Astrocyte (in vitro differentiated cells and primary cell): ENCODE results near the gene BCL7A. TPM values are rescaled to one million over a fixed set of nuclear protein-coding genes. Genes with fewer than 3 reads are reported as not detected.
A peak's percentile ranks its signal among the peaks of the same experiment; 100 is the strongest.

Experiments used
- DNase-seq: peaks from one replicate; pipeline ENCODE4 v3.0.0-alpha.2; 2010; ENCODE audit warnings: low read depth
- FAIRE-seq: peaks from 2 replicates; lab custom pipeline; 2011; peaks lifted over from hg19 to GRCh38; lab: Jason Lieb, UNC
- H2AFZ ChIP-seq: 2 replicates; pipeline ENCODE4 v1.6.0; 2012; ENCODE audit warnings: low read depth, low read length, inconsistent platforms
- H3K27ac ChIP-seq: 2 replicates; pipeline ENCODE4 v1.5.1; 2011; ENCODE audit warnings: low read depth, low read length, inconsistent platforms
- H3K27me3 ChIP-seq: 2 replicates; pipeline ENCODE4 v1.6.0; 2011; ENCODE audit warnings: low read length, inconsistent platforms; ENCODE audit not compliant: insufficient read depth
- H3K36me3 ChIP-seq: 2 replicates; pipeline ENCODE4 v1.5.1; 2011; ENCODE audit warnings: low read length, inconsistent platforms; ENCODE audit not compliant: insufficient read depth
- H3K4me1 ChIP-seq: 2 replicates; pipeline ENCODE4 v1.5.1; 2011; ENCODE audit warnings: low read length, inconsistent platforms; ENCODE audit not compliant: insufficient read depth
- H3K4me2 ChIP-seq: 2 replicates; pipeline ENCODE4 v1.6.0; 2012; ENCODE audit warnings: low read length, inconsistent platforms
- H3K4me3 ChIP-seq: 2 replicates; pipeline ENCODE4 v1.5.1; 2011; ENCODE audit warnings: low read depth, mild to moderate bottlenecking, low read length, inconsistent platforms; ENCODE audit not compliant: insufficient read depth
- H3K79me2 ChIP-seq: 2 replicates; pipeline ENCODE4 v1.6.0; 2012; ENCODE audit warnings: mild to moderate bottlenecking, low read length, inconsistent platforms; ENCODE audit not compliant: insufficient read depth
- H3K9ac ChIP-seq: 2 replicates; pipeline ENCODE4 v1.6.0; 2012; ENCODE audit warnings: mild to moderate bottlenecking, low read length, inconsistent platforms
- H3K9me3 ChIP-seq: 2 replicates; pipeline ENCODE4 v1.5.1; 2012; ENCODE audit warnings: low read depth, mild to moderate bottlenecking, low read length, inconsistent platforms; ENCODE audit not compliant: insufficient read depth
- H4K20me1 ChIP-seq: 2 replicates; pipeline ENCODE4 v1.6.0; 2012; ENCODE audit warnings: low read length, inconsistent platforms; ENCODE audit not compliant: insufficient read depth
- H3K27ac Mint-ChIP-seq: one replicate; pipeline ENCODE4 v1.8.0; 2021; ENCODE audit warnings: mild to moderate bottlenecking, mixed read lengths; ENCODE audit not compliant: unreplicated experiment
- H3K27me3 Mint-ChIP-seq: one replicate; pipeline ENCODE4 v1.8.0; 2021; ENCODE audit warnings: low read depth, mixed read lengths; ENCODE audit not compliant: unreplicated experiment
- H3K36me3 Mint-ChIP-seq: one replicate; pipeline ENCODE4 v1.8.0; 2021; ENCODE audit warnings: low read depth, mixed read lengths; ENCODE audit not compliant: unreplicated experiment
- H3K4me1 Mint-ChIP-seq: one replicate; pipeline ENCODE4 v1.8.0; 2021; ENCODE audit warnings: low read depth, mixed read lengths; ENCODE audit not compliant: unreplicated experiment
- H3K4me3 Mint-ChIP-seq: one replicate; pipeline ENCODE4 v1.8.0; 2021; ENCODE audit warnings: mild to moderate bottlenecking, moderate library complexity, mixed read lengths; ENCODE audit not compliant: unreplicated experiment
- H3K9me3 Mint-ChIP-seq: one replicate; pipeline ENCODE4 v1.8.0; 2021; ENCODE audit warnings: mild to moderate bottlenecking, mixed read lengths; ENCODE audit not compliant: unreplicated experiment
- CTCF ChIP-seq: IDR thresholded peaks from 2 replicates; pipeline ENCODE4 v1.5.1; 2011; ENCODE audit warnings: low read depth, mild to moderate bottlenecking, inconsistent platforms, low read length, moderate library complexity; ENCODE audit not compliant: insufficient read depth
- EZH2 ChIP-seq: IDR thresholded peaks from 2 replicates; pipeline ENCODE4 v1.6.1; 2012; ENCODE audit warnings: mild to moderate bottlenecking, low read length, inconsistent platforms; ENCODE audit not compliant: insufficient read depth
- total RNA-seq: library from RNA; stranded (reverse); gene quantifications from 2 replicates; pipeline ENCODE4 v1.2.1, GENCODE V29; 2021

Gene BCL7A
- total RNA-seq, 1 donor from 2014 or later = 9.6 TPM

- no peak overlapping the region for H3K4me3 Mint-ChIP-seq
- H3K79me2 ChIP-seq = peaks cover 92% of the 10 kb centered on the region
- H3K9me3 Mint-ChIP-seq = no peaks in the 10 kb centered on the region
- no peaks in the 10 kb centered on the region for H3K27me3 Mint-ChIP-seq
- DNase-seq (no peak), FAIRE-seq (no peak)
- no peak overlapping the region for H3K4me2 ChIP-seq
- H3K27ac Mint-ChIP-seq = peak overlapping the region; percentile 81
- H3K4me1 ChIP-seq = peaks cover 28% of the 10 kb centered on the region
- H3K4me3 ChIP-seq = no peak overlapping the region
- H3K36me3 ChIP-seq = no peaks in the 10 kb centered on the region
- no peaks in the 10 kb centered on the region for H3K9me3 ChIP-seq
- H3K9ac ChIP-seq = no peak overlapping the region
- TF ChIP-seq EZH2 (no peak), CTCF (no peak)
- H3K4me1 Mint-ChIP-seq = peaks cover 43% of the 10 kb centered on the region
- H3K27ac ChIP-seq = no peak overlapping the region
- peaks cover 79% of the 10 kb centered on the region for H4K20me1 ChIP-seq
- no peak overlapping the region for H2AFZ ChIP-seq
- peaks cover 2% of the 10 kb centered on the region for H3K36me3 Mint-ChIP-seq
- H3K27me3 ChIP-seq = no peaks in the 10 kb centered on the region
Observed at GRCh38 chr12:122096014-122096413, 74.3 kb downstream of the BCL7A start.

DNA sequence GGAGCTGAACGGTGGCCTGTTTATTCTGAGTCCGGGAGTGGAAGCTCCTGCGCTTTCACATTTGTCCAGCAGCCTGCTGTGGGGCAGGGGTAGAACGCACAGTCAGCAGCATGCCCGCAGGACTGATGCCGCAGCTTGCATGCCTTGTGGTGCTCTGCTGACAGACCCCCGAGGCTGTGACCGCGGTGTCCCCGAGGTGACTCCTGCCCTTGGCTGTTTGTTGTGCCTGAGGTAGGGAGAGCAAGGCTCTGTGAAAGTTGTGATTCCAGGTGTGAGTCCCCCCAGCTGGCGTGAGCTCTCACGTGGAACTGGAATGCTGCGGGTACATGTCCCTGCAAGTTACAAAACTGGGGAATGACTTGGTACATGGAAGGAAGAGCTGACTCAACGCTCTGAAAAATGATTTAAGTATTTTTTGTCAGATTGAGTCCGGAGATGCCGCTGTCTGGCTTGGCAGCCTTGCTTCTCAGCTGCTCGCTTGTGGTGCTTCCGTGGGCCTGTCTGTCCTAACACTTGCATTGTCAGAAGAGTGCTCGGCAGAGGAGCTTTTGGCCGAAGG lies 75.0 kb downstream of the BCL7A start:
- Histone ChIP-seq H2AFZ (no peak overlapping the region), H3K4me1 (peaks cover 25% of the 10 kb centered on the region), H3K4me3 (no peak overlapping the region), H3K36me3 (no peaks in the 10 kb centered on the region), H3K79me2 (peaks cover 91% of the 10 kb centered on the region), H3K4me2 (no peak overlapping the region), H4K20me1 (peaks cover 81% of the 10 kb centered on the region), H3K9ac (no peak overlapping the region), H3K27ac (no peak overlapping the region), H3K9me3 (no peaks in the 10 kb centered on the region), H3K27me3 (no peaks in the 10 kb centered on the region)
- Mint-ChIP-seq H3K36me3 (peaks cover 2% of the 10 kb centered on the region), H3K9me3 (no peaks in the 10 kb centered on the region), H3K4me3 (peak overlapping the region; percentile 14), H3K4me1 (peaks cover 37% of the 10 kb centered on the region), H3K27ac (peak overlapping the region; percentile 53), H3K27me3 (no peaks in the 10 kb centered on the region)
- TF ChIP-seq EZH2 = no peak
- TF ChIP-seq CTCF = no peak
- FAIRE-seq (no peak), DNase-seq (peak; percentile 76)

- Histone ChIP-seq H4K20me1 (peaks cover 80% of the 10 kb centered on the region), H2AFZ (no peak overlapping the region), H3K27me3 (no peaks in the 10 kb centered on the region), H3K4me2 (peak overlapping the region; percentile 26), H3K9ac (peak overlapping the region; percentile 15), H3K4me3 (no peak overlapping the region), H3K4me1 (peaks cover 25% of the 10 kb centered on the region), H3K36me3 (no peaks in the 10 kb centered on the region), H3K27ac (peak overlapping the region; percentile 14), H3K9me3 (no peaks in the 10 kb centered on the region), H3K79me2 (peaks cover 87% of the 10 kb centered on the region)
- DNase-seq (no peak), FAIRE-seq (no peak)
- H3K9me3 Mint-ChIP-seq = no peaks in the 10 kb centered on the region
- peaks cover 35% of the 10 kb centered on the region for H3K4me1 Mint-ChIP-seq
- H3K36me3 Mint-ChIP-seq = peaks cover 2% of the 10 kb centered on the region
- peak overlapping the region; percentile 93 for H3K27ac Mint-ChIP-seq
- peak overlapping the region; percentile 64 for H3K4me3 Mint-ChIP-seq
- H3K27me3 Mint-ChIP-seq = no peaks in the 10 kb centered on the region
- TF ChIP-seq EZH2 (no peak), CTCF (no peak)
Observed at GRCh38 chr12:122097584-122097926, 75.9 kb downstream of the BCL7A start.
